Tibial nerve (tissue), 3 donors: ENCODE results near the gene ETV3.

Experiments
- POLR2A ChIP-seq, 2 donors: fragments of 450-650 bp; IDR thresholded peaks; one replicate each; pipeline ENCODE4 v1.6.1; 2017; ENCODE audit warnings: antibody characterized with exemption in 2 of 2, mild to moderate bottlenecking in 2 of 2, moderate library complexity in 2 of 2
- TF ChIP-seq, protein P1 (sequence below), 5 experiments: fragments of 200-600 bp in 3 of 5; fragments of 450-650 bp in 2 of 5; sonication (generic) in 3 of 5; IDR thresholded peaks; one replicate each; pipeline ENCODE4 v1.5.1; 2016 to 2019; ENCODE audit warnings: antibody characterized with exemption in 5 of 5, mild to moderate bottlenecking in 3 of 5, moderate library complexity in 2 of 5

DNA sequence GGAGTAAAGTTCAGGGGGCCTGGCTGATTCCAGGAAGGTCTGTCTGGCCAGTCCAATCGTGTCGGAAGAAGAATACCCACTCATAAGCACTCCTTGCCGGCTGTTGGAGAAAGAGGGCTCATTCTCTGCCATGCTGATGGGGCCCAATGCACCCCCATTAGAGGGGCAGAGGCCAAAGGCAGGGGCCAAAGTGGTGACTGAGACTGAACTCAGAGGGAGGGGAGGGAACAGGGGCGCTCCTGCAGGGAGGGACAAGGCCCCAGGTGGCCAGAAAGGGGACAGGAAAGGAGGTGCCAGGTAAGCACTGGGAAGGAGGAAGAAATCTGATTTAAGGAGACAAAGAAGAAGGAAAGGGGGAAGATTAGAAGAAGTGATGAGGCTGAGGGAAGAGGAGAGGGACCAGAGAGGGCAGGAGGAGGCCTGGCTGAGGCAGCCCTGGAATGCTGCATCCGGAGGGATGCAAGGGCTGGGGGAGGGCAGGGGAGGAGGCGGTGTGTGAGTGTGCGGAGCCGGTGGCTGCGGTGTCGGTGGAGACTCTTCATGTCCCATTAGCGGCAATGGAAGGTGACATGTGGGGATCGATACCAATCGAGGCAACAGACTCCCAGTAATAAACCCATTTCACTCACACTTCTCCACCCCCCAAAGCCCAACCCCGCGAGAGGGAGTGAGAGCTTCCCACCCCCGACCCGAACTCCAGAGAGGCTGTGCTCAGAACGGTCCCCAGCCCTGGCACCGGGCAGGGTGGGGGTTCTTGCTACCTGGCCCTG, 26.6 kb downstream of the ETV3 start:
- TF ChIP-seq, protein P1, sequence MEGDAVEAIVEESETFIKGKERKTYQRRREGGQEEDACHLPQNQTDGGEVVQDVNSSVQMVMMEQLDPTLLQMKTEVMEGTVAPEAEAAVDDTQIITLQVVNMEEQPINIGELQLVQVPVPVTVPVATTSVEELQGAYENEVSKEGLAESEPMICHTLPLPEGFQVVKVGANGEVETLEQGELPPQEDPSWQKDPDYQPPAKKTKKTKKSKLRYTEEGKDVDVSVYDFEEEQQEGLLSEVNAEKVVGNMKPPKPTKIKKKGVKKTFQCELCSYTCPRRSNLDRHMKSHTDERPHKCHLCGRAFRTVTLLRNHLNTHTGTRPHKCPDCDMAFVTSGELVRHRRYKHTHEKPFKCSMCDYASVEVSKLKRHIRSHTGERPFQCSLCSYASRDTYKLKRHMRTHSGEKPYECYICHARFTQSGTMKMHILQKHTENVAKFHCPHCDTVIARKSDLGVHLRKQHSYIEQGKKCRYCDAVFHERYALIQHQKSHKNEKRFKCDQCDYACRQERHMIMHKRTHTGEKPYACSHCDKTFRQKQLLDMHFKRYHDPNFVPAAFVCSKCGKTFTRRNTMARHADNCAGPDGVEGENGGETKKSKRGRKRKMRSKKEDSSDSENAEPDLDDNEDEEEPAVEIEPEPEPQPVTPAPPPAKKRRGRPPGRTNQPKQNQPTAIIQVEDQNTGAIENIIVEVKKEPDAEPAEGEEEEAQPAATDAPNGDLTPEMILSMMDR (IDR thresholded peaks at IDR 0.05) = no peak
- TF ChIP-seq POLR2A (IDR thresholded peaks at IDR 0.05) = no peak
